ENCODE results near the gene PERM1. TPM values are rescaled to one million over a fixed set of nuclear protein-coding genes. Genes with fewer than 3 reads are reported as not detected.

Gene PERM1
- total and polyA plus RNA-seq, 8 donors: 0.27 to 0.45 (median 0.36) TPM; not detected in 4

DNA sequence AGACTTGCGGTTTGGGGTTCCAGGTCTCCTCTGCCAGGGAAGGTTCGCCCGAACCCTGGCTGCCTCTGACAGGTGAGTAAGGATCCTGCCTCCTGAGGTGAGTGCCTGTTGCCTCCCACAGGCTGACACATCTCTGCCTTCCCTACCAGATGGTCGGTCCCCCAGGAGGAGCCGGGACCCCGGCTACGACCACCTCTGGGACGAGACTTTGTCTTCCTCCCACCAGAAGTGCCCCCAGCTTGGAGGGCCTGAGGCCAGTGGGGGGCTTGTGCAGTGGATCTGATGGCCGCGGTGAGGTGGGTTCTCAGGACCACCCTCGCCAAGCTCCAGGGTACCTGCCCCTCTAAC is 7.6 kb downstream of the PERM1 start:
- ATAC-seq (no peak), DNase-seq (no peak)
- no peak overlapping the region for H3K4me3 ChIP-seq
- peaks cover 24 to 85% of the 10 kb centered on the region in 2 donors for H3K27me3 ChIP-seq
- H3K27ac ChIP-seq: no peak overlapping the region
- H3K4me1 ChIP-seq: peaks cover 5 to 8% of the 10 kb centered on the region in 2 donors
- no peak for TF ChIP-seq CTCF (IDR thresholded peaks at IDR 0.05)
- no peaks in the 10 kb centered on the region for H3K9me3 ChIP-seq
- H3K36me3 ChIP-seq: no peaks in the 10 kb centered on the region
- intact Hi-C loops (cut with DNase I): no loop called here

DNA sequence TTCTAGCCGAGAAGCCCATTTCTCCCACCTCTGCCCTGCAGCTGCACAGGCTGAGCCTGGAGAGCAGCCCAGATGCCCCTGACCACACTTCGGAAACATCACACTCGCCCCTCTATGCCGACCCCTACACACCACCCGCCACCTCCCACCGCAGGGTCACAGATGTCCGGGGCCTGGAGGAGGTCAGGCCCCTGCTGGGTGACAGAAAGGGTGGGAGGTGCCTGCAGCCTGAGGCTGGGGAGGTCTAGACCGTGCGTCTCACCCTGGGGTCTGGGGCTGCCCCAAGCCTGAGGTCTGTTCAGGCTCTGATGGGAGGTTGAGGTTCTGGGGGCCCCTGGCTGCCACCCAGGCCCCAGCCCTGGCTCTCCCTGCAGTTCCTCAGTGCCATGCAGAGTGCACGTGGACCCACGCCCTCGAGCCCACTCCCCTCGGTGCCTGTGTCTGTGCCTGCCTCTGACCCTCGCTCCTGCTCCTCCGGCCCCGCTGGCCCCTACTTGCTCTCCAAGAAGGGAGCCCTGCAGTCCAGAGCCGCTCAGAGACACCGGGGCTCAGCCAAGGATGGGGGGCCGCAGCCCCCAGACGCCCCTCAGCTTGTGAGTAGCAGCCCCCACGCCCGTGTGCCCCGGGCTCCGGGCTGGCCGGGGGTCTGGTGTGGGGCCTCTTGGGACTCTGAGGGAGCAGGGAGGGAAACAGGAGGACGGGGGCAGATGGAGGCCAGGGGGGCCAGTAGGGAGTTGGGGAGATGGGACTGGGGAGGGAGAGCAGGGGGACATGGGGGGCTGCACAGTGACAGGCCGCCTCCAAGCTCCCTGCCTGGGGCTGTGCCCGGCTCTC is 8.2 kb downstream of the PERM1 start:
- ATAC-seq: no peak
- Histone ChIP-seq H3K27ac (no peak overlapping the region), H3K27me3 (peaks cover 24 to 84% of the 10 kb centered on the region in 2 donors), H3K9me3 (no peaks in the 10 kb centered on the region), H3K4me1 (peaks cover 5 to 8% of the 10 kb centered on the region in 2 donors), H3K36me3 (no peaks in the 10 kb centered on the region), H3K4me3 (no peak overlapping the region)
- intact Hi-C loops (cut with DNase I): no loop called here
- no peak for TF ChIP-seq CTCF (IDR thresholded peaks at IDR 0.05)
- DNase-seq: no peak

DNA sequence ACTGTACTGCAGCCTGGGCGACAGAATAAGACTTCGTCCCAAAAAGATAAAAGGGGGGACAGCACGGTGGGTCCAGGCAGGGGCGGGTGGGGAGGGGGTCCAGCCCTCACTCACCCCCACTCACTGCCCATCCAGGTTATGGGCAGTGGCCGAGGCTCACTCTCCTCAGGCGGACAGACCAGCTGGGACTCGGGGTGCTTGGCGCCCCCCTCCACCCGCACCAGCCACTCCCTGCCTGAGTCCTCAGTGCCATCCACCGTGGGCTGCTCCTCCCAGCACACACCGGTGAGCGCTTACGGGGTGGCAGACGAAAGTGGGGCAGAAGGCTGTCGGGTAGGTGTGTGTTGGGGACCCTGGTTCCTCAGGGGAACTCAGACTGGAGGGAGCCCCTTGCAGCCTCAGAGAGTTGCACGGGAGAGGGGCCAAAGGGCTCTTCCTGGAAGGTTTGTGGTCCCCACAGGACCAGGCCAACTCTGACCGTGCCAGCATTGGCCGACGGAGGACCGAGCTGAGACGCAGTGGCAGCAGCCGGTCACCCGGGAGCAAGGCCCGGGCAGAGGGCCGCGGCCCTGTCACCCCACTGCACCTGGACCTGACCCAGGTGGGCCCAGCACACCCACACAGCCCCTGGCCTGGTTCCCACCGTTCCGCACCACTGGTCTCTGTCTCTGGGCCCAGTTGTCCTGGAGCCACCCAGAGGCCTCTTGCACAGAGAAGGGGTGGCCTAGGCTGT is 9.0 kb downstream of the PERM1 start:
- Histone ChIP-seq H3K4me1 (peaks cover 5 to 8% of the 10 kb centered on the region in 2 donors), H3K4me3 (no peak overlapping the region), H3K36me3 (no peaks in the 10 kb centered on the region), H3K27me3 (peaks cover 24 to 85% of the 10 kb centered on the region in 2 donors), H3K9me3 (no peaks in the 10 kb centered on the region), H3K27ac (no peak overlapping the region)
- DNase-seq (no peak), ATAC-seq (no peak)
- TF ChIP-seq CTCF (IDR thresholded peaks at IDR 0.05): no peak
- intact Hi-C loops (cut with DNase I): no loop called here

DNA sequence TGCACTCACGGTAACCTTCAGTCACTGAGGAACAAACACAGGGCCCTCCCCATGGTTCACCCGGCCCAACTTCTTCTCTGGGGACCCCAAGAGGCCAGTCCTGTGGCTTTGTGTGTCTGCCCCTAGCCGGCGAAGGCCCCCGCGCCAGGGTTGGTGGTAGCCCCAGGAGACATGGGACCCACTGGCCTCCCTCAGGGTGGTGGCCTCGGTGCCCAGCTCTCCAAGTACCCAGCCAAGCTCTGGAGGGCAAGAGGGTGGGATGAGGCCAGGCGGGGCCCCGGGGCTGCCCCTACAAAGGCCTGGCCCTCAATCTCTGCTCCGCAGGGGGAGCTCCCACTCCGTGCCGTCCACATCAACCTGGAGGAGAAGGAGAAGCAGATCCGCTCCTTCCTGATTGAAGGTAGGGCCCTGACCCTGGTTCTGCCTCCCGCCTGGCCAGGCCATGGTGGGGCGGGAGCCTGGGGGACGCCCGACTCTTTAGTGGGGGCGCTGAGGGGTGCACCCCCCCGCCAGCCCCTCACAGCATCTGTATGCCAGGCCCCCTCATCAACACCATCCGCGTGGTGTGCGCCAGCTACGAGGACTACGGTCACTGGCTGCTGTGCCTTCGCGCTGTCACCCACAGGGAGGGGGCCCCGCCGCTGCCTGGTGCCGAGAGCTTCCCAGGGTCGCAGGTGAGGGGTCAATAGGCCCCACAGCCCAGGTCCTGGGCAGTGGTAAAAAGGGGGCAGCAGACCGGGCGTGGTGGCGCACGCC is 10.0 kb downstream of the PERM1 start:
- Histone ChIP-seq H3K4me1 (peaks cover 5 to 14% of the 10 kb centered on the region in 2 donors), H3K4me3 (no peak overlapping the region), H3K27me3 (peaks cover 24 to 95% of the 10 kb centered on the region in 2 donors), H3K27ac (no peak overlapping the region), H3K36me3 (no peaks in the 10 kb centered on the region), H3K9me3 (no peaks in the 10 kb centered on the region)
- no peak for DNase-seq
- ATAC-seq: no peak
- intact Hi-C loops (cut with DNase I): no loop called here
- TF ChIP-seq CTCF (IDR thresholded peaks at IDR 0.05): no peak

Measured in left lung (tissue), 10 donors.